Measurements from ENCODE around the gene MB21D2.
"Not testable (repeated sequence)": the region's sequence is repeated elsewhere in the genome, so short reads cannot be mapped to it uniquely, and the experiment has no call there.

Gene MB21D2

GRCh38 chr3:192858849-192859585 is 58.6 kb downstream of the MB21D2 start:
- no peak for DNase-seq

- DNase-seq, result no peak
Measured at GRCh38 chr3:192857260-192857661, 60.4 kb downstream of the MB21D2 start.

- DNase-seq, result no peak
Measured at GRCh38 chr3:192855434-192855833, 62.2 kb downstream of the MB21D2 start.

- DNase-seq, result no peak
Measured at GRCh38 chr3:192851821-192852372, 65.8 kb downstream of the MB21D2 start.

GRCh38 chr3:192850451-192850981 is 67.1 kb downstream of the MB21D2 start:
- DNase-seq, result no peak

GRCh38 chr3:192849821-192850220 is 67.8 kb downstream of the MB21D2 start:
- not testable (repeated sequence) for DNase-seq

GRCh38 chr3:192848371-192849233 is 69.1 kb downstream of the MB21D2 start:
- DNase-seq, result no peak

- DNase-seq, result no peak
Measured at GRCh38 chr3:192847941-192848340, 69.7 kb downstream of the MB21D2 start.

GRCh38 chr3:192845526-192845855 is 72.2 kb downstream of the MB21D2 start:
- DNase-seq, result no peak

- no peak for DNase-seq
Measured at GRCh38 chr3:192844836-192845525, 72.7 kb downstream of the MB21D2 start.

GRCh38 chr3:192844486-192844765 is 73.2 kb downstream of the MB21D2 start:
- no peak for DNase-seq

- no peak for DNase-seq
Measured at GRCh38 chr3:192843723-192844485, 73.8 kb downstream of the MB21D2 start.

GRCh38 chr3:192843119-192843518 is 74.5 kb downstream of the MB21D2 start:
- DNase-seq, result no peak

- DNase-seq, result no peak
Measured at GRCh38 chr3:192842711-192843110, 74.9 kb downstream of the MB21D2 start.

- DNase-seq, result no peak
Measured at GRCh38 chr3:192842138-192842537, 75.5 kb downstream of the MB21D2 start.

- no peak for DNase-seq
Measured at GRCh38 chr3:192841428-192841827, 76.2 kb downstream of the MB21D2 start.

GRCh38 chr3:192840143-192840836 is 77.4 kb downstream of the MB21D2 start:
- DNase-seq, result no peak

- no peak for DNase-seq
Measured at GRCh38 chr3:192835818-192836815, 81.5 kb downstream of the MB21D2 start.

GRCh38 chr3:192834428-192834827 is 83.2 kb downstream of the MB21D2 start:
- peak; percentile 35 for DNase-seq

GRCh38 chr3:192833177-192833890 is 84.3 kb downstream of the MB21D2 start:
- peak; percentile 81 for DNase-seq

All from DMS 273 treated with DMSO at 0.1 percent for 48 hours (cell line).